OCI-LY7 (cell line): ENCODE measurements around the gene ATP1B1. TPM values are rescaled to one million over a fixed set of nuclear protein-coding genes. Genes with fewer than 3 reads are reported as not detected.

Experiments
- BruUV-seq: library from RNA; stranded (reverse); fragments of 400-500 nt; replicated peaks from 2 replicates; lab custom pipeline; 2021; lab: Mats Ljungman, UMichigan
- CTCF ChIA-PET: fragments of 300-600 bp; sonication (Branson Sonifier 250); formaldehyde crosslinking; loops from one replicate; lab custom pipeline; 2022; ENCODE audit warnings: antibody characterized with exemption; ENCODE audit not compliant: unreplicated experiment; lab: Charles Lee
- POLR2A ChIA-PET: fragments of 300-600 bp; sonication (Branson Sonifier 250); formaldehyde crosslinking; loops from one replicate; lab custom pipeline; 2022; ENCODE audit warnings: antibody characterized with exemption; lab: Charles Lee
- DNase-seq: peaks from one replicate; pipeline ENCODE4 v3.0.0-alpha.2; 2015; ENCODE audit warnings: low spot score
- H2AFZ ChIP-seq: fragments of 200-600 bp; sonication (generic), shearing (Covaris generic); 2 replicates; pipeline ENCODE4 v1.6.1; 2014; ENCODE audit warnings: mild to moderate bottlenecking, antibody characterized with exemption, low read length, moderate library complexity
- H3K27ac ChIP-seq: fragments of 200-600 bp; sonication (generic); 2 replicates; pipeline ENCODE4 v1.5.1; 2014; ENCODE audit warnings: mixed run types, low read depth, mild to moderate bottlenecking, moderate library complexity, low read length, inconsistent platforms; ENCODE audit not compliant: poor library complexity, severe bottlenecking
- H3K36me3 ChIP-seq: fragments of 200-600 bp; sonication (generic); 2 replicates; pipeline ENCODE4 v1.6.1; 2014; ENCODE audit warnings: mild to moderate bottlenecking, antibody characterized with exemption, low read length, moderate library complexity, mixed read lengths; ENCODE audit not compliant: insufficient read depth
- H3K4me1 ChIP-seq: fragments of 200-600 bp; sonication (generic); 2 replicates; pipeline ENCODE4 v1.5.1; 2014; ENCODE audit warnings: mild to moderate bottlenecking, low read length; ENCODE audit not compliant: insufficient read depth, poor library complexity, severe bottlenecking
- H3K4me2 ChIP-seq: fragments of 200-600 bp; sonication (generic); 2 replicates; pipeline ENCODE4 v1.6.1; 2014; ENCODE audit warnings: mild to moderate bottlenecking, low read length
- H3K4me3 ChIP-seq: fragments of 200-600 bp; sonication (generic); 2 replicates; pipeline ENCODE4 v1.5.1; 2014; ENCODE audit warnings: mild to moderate bottlenecking, low read depth, low read length; ENCODE audit not compliant: poor library complexity, severe bottlenecking
- H3K79me2 ChIP-seq: fragments of 200-600 bp; sonication (generic); 2 replicates; pipeline ENCODE4 v1.6.1; 2016; ENCODE audit warnings: low read depth, mild to moderate bottlenecking, low read length, moderate library complexity, mixed read lengths; ENCODE audit not compliant: insufficient read depth
- H3K9me2 ChIP-seq: fragments of 200-600 bp; sonication (generic); 2 replicates; pipeline ENCODE4 v1.6.1; 2016; ENCODE audit warnings: mild to moderate bottlenecking, low read length, mixed read lengths; ENCODE audit not compliant: insufficient read depth
- H3K9me3 ChIP-seq: fragments of 200-600 bp; sonication (generic); 2 replicates; pipeline ENCODE4 v1.6.1; 2014; ENCODE audit warnings: mild to moderate bottlenecking, mixed run types, low read length, mixed read lengths
- H4K20me1 ChIP-seq: fragments of 200-600 bp; sonication (generic); 2 replicates; pipeline ENCODE4 v1.6.1; 2014; ENCODE audit warnings: mild to moderate bottlenecking, antibody characterized with exemption, low read length, moderate library complexity, mixed read lengths; ENCODE audit not compliant: insufficient read depth
- EZH2phosphoT487 ChIP-seq: fragments of 200-600 bp; sonication (generic); IDR thresholded peaks from 2 replicates; pipeline ENCODE4 v1.6.1; 2018; ENCODE audit warnings: low read depth, borderline replicate concordance, mild to moderate bottlenecking, mixed run types, antibody characterized with exemption, low read length, moderate library complexity, mixed read lengths
- intact Hi-C: fragments of 100-400 bp; cut with micrococcal nuclease; formaldehyde crosslinking; loops from one replicate; pipeline ENCODE4 v1.10.0; 2022; ENCODE audit not compliant: unreplicated experiment
- total RNA-seq, 2 experiments: library from RNA; depleted of rRNA in 1 of 2; stranded (reverse); fragments of >200 nt in 1 of 2; shearing (Covaris generic) in 1 of 2; gene quantifications; 2 replicates each; pipeline ENCODE4 v1.2.3, GENCODE V29; 2014 to 2022
- TF ChIP-seq, protein P1 (sequence below): fragments of 200-600 bp; sonication (generic); conservative IDR thresholded peaks from 2 replicates; pipeline ENCODE4 v1.5.1; 2014; ENCODE audit warnings: mild to moderate bottlenecking, antibody characterized with exemption, low read length, moderate library complexity, mixed read lengths

ATP1B1 gene
- total RNA-seq, 2 experiments from 2014 or later = 17.5 to 22.5 TPM

DNA sequence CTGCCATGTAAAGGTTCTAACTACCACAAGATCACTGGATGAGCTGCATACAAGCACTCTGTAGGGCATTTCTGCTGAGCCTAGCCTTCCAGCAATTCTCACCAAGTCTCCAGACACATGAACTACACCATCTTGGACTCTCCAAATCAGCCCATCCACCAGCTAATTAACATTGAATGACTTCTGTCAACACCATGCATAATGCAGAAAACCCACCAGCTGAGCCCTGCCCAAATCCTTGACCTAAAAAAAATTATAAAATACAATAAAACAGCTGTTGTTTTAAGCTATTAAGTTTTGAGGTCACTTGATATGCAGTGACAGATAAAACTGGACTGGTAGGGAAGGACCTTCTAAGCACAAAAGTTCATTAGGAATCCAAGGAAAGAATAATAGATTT lies 44.3 kb upstream of the ATP1B1 start:
- intact Hi-C loops = no loop called here
- CTCF ChIA-PET = no interaction called here
- POLR2A ChIA-PET = interaction anchor here (1.0 kb wide), 1 partner anchor 17 kb away, joined by 4 read pairs; no protein-coding TSS in a partner anchor
- Histone ChIP-seq H3K36me3 (no peaks in the 10 kb centered on the region), H3K9me3 (no peaks in the 10 kb centered on the region), H3K4me1 (no peaks in the 10 kb centered on the region), H3K79me2 (no peaks in the 10 kb centered on the region), H3K4me2 (no peak overlapping the region), H2AFZ (no peak overlapping the region), H3K4me3 (no peak overlapping the region), H4K20me1 (no peaks in the 10 kb centered on the region), H3K27ac (no peak overlapping the region), H3K9me2 (no peaks in the 10 kb centered on the region)
- no TSS peak for BruUV-seq
- no peak for DNase-seq
- TF ChIP-seq EZH2phosphoT487 = no peak
- TF ChIP-seq, protein P1, sequence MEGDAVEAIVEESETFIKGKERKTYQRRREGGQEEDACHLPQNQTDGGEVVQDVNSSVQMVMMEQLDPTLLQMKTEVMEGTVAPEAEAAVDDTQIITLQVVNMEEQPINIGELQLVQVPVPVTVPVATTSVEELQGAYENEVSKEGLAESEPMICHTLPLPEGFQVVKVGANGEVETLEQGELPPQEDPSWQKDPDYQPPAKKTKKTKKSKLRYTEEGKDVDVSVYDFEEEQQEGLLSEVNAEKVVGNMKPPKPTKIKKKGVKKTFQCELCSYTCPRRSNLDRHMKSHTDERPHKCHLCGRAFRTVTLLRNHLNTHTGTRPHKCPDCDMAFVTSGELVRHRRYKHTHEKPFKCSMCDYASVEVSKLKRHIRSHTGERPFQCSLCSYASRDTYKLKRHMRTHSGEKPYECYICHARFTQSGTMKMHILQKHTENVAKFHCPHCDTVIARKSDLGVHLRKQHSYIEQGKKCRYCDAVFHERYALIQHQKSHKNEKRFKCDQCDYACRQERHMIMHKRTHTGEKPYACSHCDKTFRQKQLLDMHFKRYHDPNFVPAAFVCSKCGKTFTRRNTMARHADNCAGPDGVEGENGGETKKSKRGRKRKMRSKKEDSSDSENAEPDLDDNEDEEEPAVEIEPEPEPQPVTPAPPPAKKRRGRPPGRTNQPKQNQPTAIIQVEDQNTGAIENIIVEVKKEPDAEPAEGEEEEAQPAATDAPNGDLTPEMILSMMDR = no peak

DNA sequence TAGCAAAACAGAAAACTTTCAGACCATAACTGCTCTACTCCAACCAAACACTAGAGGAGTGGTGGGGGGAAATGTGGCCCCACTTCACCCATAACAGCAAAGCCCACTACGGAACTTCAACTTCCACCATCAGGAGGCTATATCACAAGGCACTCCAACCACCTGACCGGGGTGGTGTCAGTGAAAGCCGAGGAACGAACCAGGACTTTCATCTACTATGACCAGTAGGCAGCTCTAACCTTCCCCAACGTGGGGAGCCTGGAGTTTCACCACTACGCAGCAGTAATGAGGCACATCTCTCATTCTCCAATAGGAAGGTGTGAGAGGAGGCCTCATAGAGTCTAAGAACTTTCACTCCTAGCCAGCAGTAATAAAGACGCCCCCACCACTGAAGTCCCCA lies 42.4 kb upstream of the ATP1B1 start:
- CTCF ChIA-PET = no interaction called here

DNA sequence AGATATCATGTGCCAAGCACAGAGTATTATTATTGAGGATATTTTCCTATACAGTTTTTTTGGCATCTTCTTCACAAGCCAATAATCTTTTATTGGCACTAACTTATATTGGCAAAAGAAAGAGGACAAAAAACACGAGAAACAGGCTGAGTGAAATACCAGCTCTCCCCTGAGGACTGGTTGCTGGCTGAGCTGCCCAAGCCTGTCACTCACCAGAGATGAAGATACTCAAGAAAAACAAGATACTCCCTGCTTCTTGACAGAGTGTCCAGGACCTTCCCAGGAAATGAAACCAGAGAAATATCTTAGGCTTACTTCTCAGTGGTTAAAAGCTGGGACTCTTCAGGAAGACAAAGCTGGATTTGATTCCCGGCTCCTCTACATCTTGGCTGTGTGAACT lies 35.9 kb upstream of the ATP1B1 start:
- Histone ChIP-seq H3K4me2 (no peak overlapping the region), H3K9me3 (no peaks in the 10 kb centered on the region), H3K79me2 (no peaks in the 10 kb centered on the region), H4K20me1 (no peaks in the 10 kb centered on the region), H3K36me3 (no peaks in the 10 kb centered on the region), H3K4me1 (no peaks in the 10 kb centered on the region), H2AFZ (no peak overlapping the region), H3K4me3 (no peak overlapping the region), H3K27ac (no peak overlapping the region), H3K9me2 (no peaks in the 10 kb centered on the region)
- CTCF ChIA-PET = no interaction called here
- TF ChIP-seq EZH2phosphoT487 = no peak
- TF ChIP-seq, protein P1 = no peak
- no TSS peak for BruUV-seq
- DNase-seq = no peak
- intact Hi-C loops = no loop called here
- POLR2A ChIA-PET = interaction anchor here (0.7 to 1.6 kb wide), 4 partner anchors 15 to 276 kb away, joined by 3 to 4 read pairs (median 3); no protein-coding TSS in a partner anchor

More for the DNA sequence above, 42.4 kb upstream of the ATP1B1 start:
- TF ChIP-seq, protein P1 = no peak
- TF ChIP-seq EZH2phosphoT487 = no peak
- Histone ChIP-seq H3K79me2 (no peaks in the 10 kb centered on the region), H3K4me3 (no peak overlapping the region), H3K4me2 (no peak overlapping the region), H3K36me3 (no peaks in the 10 kb centered on the region), H3K4me1 (no peaks in the 10 kb centered on the region), H2AFZ (no peak overlapping the region), H3K9me2 (no peaks in the 10 kb centered on the region), H4K20me1 (no peaks in the 10 kb centered on the region), H3K9me3 (no peaks in the 10 kb centered on the region), H3K27ac (no peak overlapping the region)
- DNase-seq = no peak
- BruUV-seq = no TSS peak
- intact Hi-C loops = no loop called here
- POLR2A ChIA-PET = no interaction called here
